ENCODE data around the gene ARAP1.

Gene ARAP1

GRCh38 chr11:72652873-72653630 is 99.2 kb downstream of the ARAP1 start:
- no peak for DNase-seq

DNA sequence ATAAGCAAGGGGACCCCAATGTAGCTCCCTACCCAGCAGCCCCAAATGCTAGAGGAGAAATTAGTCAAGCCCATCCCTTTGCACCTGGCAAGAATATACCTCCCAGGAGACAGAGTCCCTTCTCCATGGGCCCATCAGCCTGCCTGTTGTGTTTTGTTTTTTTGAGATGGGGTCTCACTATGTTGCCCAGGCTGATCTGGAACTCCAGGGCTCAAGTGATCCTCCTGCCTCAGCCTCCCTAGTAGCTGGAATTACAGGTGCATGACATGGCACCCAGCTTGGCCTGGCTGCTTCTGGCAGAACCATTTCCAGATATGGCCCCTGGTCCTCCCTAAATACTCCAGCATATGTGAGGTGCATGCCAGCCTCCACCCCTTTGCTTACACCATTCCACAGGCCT is 100.1 kb downstream of the ARAP1 start:
- no peak for DNase-seq

DNA sequence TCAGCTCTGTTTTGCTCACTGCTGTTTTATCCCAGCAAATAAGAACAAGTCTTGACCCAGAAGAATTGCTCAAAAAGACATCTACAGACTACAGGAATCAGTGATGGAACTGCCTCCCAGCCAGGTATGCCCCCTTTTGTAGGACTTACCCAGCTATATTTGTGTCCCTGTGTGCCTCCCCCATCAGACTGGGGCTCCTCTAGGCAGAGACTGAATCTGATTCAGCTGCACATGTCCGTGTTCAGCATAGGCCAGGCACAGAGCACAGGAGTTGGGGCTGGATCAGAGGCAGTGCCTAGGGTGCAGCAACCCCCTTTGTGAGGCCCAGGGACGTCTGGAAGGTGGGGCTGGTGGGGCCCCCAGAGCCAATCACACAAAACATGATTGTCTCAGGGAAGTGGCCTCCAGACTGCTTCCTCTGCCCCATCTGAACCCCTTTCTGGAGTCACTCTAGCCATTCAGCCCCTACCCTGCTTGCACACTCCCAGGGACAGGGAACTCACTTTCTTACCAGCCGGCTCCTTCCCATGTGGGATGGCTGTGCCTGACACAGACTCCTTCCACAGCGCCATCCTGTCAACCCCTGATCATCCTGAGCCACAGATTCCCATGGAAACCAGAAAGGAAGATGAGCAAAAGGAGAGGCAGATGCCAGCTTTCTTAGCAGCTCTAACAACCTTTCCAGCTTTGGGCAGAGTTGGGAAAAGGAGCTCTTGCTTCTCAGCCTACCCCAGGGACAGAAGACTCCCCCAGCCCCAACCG is 102.8 kb downstream of the ARAP1 start:
- DNase-seq = no peak

DNA sequence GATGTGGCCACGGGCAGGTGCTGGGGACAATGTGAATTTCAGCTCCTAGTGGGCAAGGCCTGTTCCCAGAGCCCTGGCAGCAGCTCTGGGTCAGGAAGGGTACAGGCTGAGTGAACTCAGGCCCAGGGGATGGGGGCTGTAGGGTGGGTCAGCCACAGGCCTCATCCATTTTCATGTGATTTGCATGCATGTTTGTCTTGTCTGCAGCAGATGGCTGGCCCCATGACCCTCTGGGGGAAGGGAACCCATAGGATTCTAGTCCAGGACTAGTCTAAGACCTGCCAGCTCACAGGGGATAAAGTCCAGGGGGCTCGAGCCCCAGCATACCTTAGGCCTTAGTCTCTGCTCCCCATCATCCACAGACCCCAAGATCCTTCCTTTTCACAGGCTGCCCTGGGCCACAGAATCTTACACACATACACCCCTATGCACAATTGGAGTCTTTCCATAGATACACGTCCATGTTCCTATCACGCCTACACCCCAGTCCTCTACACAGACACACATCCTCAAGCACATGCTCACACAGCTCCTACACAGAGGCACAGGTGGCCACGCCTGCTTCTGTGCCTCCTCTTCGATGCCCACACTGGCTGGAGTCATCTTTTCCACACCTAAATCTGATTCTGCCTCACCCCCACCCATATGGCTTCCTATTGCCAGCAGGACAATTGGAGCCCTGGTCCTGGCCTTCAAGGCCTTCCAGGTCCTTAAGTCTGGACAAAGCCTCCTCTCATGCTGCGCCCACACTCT is 103.6 kb downstream of the ARAP1 start:
- DNase-seq = no peak

- no peak for DNase-seq
Observed at GRCh38 chr11:72647882-72648281, 104.3 kb downstream of the ARAP1 start.

GRCh38 chr11:72646472-72646871 is 105.7 kb downstream of the ARAP1 start:
- no peak for DNase-seq

DNA sequence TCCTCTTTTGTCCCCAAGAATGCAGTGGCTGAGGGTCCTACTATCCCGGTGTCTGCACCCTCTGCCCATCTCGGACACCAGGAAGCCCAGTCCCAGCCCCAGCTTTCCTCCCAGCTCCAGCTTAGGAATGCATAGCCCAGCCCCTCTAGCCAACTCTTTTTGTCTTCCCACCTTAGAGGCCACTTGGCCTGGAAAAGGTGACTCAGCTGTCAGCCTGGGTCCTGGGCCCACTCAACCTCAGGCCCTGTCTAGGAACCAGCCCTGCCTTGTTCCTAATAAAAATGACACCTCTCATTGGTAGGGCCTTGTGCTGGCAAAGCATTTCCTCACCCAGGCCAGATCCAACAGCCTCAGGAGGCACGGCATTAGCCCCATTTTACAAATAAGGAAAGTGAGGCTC is 106.2 kb downstream of the ARAP1 start:
- no peak for DNase-seq

DNA sequence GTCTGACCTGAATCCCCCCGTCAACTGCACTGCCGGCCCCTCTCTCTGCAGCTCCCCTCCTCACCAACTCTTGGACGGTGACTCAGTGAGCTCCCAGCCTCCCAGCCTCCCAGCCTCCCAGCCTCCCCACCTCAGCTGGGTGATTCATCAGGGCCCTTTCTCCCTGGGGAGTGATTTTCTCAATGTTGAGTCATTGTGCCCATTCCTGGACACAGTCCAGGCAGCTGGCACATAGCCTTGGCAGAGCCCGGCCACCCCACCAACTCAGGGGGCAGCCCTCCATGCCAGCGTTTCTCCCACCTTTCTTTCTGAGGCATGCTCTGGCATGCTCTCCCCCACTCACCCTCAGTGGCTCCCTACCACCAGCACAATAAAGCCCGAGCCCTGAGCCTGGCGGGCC is 108.7 kb downstream of the ARAP1 start:
- no peak for DNase-seq

GRCh38 chr11:72642884-72643522 is 109.2 kb downstream of the ARAP1 start:
- no peak for DNase-seq

- no peak for DNase-seq
Observed at GRCh38 chr11:72642043-72642883, 109.9 kb downstream of the ARAP1 start.

- no peak for DNase-seq
Observed at GRCh38 chr11:72641522-72642042, 110.6 kb downstream of the ARAP1 start.

GRCh38 chr11:72639502-72640375 is 112.5 kb downstream of the ARAP1 start:
- DNase-seq = no peak

- no peak for DNase-seq
Observed at GRCh38 chr11:72637926-72638325, 114.3 kb downstream of the ARAP1 start.

DNA sequence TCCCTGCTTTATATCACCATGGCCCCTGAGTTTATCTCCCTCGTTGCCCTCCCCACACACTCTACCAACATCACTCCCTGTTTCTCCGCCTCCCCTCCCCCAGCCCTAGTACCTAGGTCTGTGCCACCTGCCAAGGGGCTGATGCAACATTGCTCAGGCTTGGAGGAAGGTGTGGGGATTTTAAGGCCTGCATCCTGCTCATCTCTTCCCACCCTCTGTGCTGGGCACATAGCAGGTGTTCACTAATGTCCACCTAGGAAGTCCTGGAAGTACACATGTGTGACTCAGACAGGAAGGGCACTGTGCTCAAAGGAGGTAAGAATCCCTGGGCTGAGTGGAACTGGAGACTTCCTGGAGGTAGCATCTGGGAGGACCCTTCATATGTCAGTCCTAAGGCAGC is 115.0 kb downstream of the ARAP1 start:
- DNase-seq = no peak

DNA sequence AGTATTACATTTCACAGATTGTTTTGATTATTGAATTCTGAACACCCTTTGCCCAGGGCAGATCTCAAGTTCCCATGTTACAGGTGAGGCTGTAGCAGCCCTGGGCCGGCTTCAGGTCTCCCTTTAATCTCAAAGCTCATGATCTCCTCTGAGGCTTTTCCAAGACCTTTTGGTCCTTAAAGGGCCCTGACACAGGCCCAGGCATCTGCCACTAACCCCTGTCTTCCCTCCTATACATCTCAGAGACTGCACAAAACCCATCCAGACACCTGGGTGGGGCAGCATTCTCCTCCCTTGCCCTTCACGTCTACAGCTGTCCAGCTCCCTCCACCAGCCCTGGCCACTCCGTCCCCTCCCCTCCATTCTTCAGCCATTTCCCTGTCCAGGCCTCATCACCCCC is 115.8 kb downstream of the ARAP1 start:
- no peak for DNase-seq

GRCh38 chr11:72635933-72636332 is 116.3 kb downstream of the ARAP1 start:
- no peak for DNase-seq

DNA sequence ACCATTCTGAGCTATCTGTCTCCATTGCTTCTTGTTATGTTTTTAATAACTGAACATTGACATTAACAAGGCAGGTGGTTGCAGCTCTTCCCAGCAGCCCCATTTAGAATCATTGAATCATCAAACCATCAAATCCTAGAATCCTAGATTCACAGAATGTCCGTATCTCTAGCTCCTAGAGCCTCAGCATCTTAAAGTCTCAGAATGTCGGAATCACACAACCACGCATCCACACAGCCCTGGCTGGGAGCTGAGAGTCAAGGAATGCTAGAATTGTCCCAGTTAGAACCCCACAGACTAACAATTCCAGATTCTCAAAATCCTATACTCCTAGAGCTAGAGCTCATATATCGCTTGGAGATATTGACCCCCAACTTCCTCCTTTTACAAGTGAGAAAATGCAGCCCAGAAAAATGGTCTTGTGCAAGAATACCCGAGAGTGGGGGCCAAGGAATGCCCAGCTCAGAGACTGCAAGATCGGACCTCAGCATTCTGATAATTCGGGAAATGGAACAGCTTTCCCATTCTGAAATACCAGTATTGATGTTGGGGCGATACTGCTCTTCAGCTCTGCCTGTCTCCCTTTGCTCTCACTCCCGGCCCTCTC is 116.8 kb downstream of the ARAP1 start:
- DNase-seq = no peak
